ENCODE measurements around the gene TFF3. TPM values are rescaled to one million over a fixed set of nuclear protein-coding genes. Genes with fewer than 3 reads are reported as not detected.

Gene TFF3
- polyA plus RNA-seq, 1 donor from 2014 or later: not detected

- H3K4me2 ChIP-seq (ENCODE audit: low read length): no peak overlapping the region
- no peak overlapping the region for H3K9ac ChIP-seq (ENCODE audit: low read length)
- H3K27me3 ChIP-seq (ENCODE audit: insufficient read depth, low read depth, low read length): no peaks in the 10 kb centered on the region
- H3F3A ChIP-seq (ENCODE audit: insufficient read depth, low read length, poor library complexity, severe bottlenecking): no peaks in the 10 kb centered on the region
- no peak overlapping the region for H2AFZ ChIP-seq (ENCODE audit: low read depth, low read length)
- no peak overlapping the region for H3K27ac ChIP-seq (ENCODE audit: low read length)
- no peaks in the 10 kb centered on the region for H3K79me2 ChIP-seq (replicated peaks; ENCODE audit: insufficient read depth, low read length)
- H3K4me3 ChIP-seq (ENCODE audit: low read length): no peak overlapping the region
- H3K9me2 ChIP-seq (ENCODE audit: insufficient read depth, low read length): no peaks in the 10 kb centered on the region
- H3K36me3 ChIP-seq (ENCODE audit: insufficient read depth, low read length): no peaks in the 10 kb centered on the region
- no peaks in the 10 kb centered on the region for H4K20me1 ChIP-seq (ENCODE audit: insufficient read depth)
- no peaks in the 10 kb centered on the region for H3K9me3 ChIP-seq (ENCODE audit: low read length)
- TF ChIP-seq SMC3 (conservative IDR thresholded peaks at IDR 0.05; ENCODE audit: poor library complexity): no peak
- TF ChIP-seq POLR2AphosphoS5 (IDR thresholded peaks at IDR 0.05): no peak
- TF ChIP-seq RAD21 (conservative IDR thresholded peaks at IDR 0.05): no peak
- TF ChIP-seq MXI1 (conservative IDR thresholded peaks at IDR 0.05; ENCODE audit: poor library complexity, severe bottlenecking): no peak
- TF ChIP-seq CTCF (IDR thresholded peaks at IDR 0.05; ENCODE audit: poor library complexity, severe bottlenecking): no peak
- no peak for TF ChIP-seq REST (IDR thresholded peaks at IDR 0.05; ENCODE audit: borderline replicate concordance)
- no peak for TF ChIP-seq EZH2 (IDR thresholded peaks at IDR 0.05; ENCODE audit: borderline replicate concordance, insufficient read depth, low read length, poor library complexity, severe bottlenecking)
- no peak for TF ChIP-seq TAF1 (IDR thresholded peaks at IDR 0.05; ENCODE audit: low read depth)
- no peak for TF ChIP-seq EP300 (conservative IDR thresholded peaks at IDR 0.05; ENCODE audit: poor library complexity, severe bottlenecking)
Measured at GRCh38 chr21:42291751-42292562, 23.3 kb downstream of the TFF3 start.

- Histone ChIP-seq H3K9me3 (ENCODE audit: low read length) (no peaks in the 10 kb centered on the region), H2AFZ (ENCODE audit: low read depth, low read length) (no peak overlapping the region), H3K79me2 (replicated peaks; ENCODE audit: insufficient read depth, low read length) (no peaks in the 10 kb centered on the region), H3K9ac (ENCODE audit: low read length) (no peak overlapping the region), H3K27me3 (ENCODE audit: insufficient read depth, low read depth, low read length) (no peaks in the 10 kb centered on the region), H3K27ac (ENCODE audit: low read length) (no peak overlapping the region), H4K20me1 (ENCODE audit: insufficient read depth) (no peaks in the 10 kb centered on the region), H3K4me3 (ENCODE audit: low read length) (no peak overlapping the region), H3K36me3 (ENCODE audit: insufficient read depth, low read length) (no peaks in the 10 kb centered on the region), H3K9me2 (ENCODE audit: insufficient read depth, low read length) (no peaks in the 10 kb centered on the region), H3F3A (ENCODE audit: insufficient read depth, low read length, poor library complexity, severe bottlenecking) (no peaks in the 10 kb centered on the region), H3K4me2 (ENCODE audit: low read length) (no peak overlapping the region)
- no peak for TF ChIP-seq POLR2AphosphoS5 (IDR thresholded peaks at IDR 0.05)
- no peak for TF ChIP-seq CTCF (IDR thresholded peaks at IDR 0.05; ENCODE audit: poor library complexity, severe bottlenecking)
- no peak for TF ChIP-seq MXI1 (conservative IDR thresholded peaks at IDR 0.05; ENCODE audit: poor library complexity, severe bottlenecking)
- TF ChIP-seq RAD21 (conservative IDR thresholded peaks at IDR 0.05): no peak
- TF ChIP-seq EZH2 (IDR thresholded peaks at IDR 0.05; ENCODE audit: borderline replicate concordance, insufficient read depth, low read length, poor library complexity, severe bottlenecking): no peak
- no peak for TF ChIP-seq TAF1 (IDR thresholded peaks at IDR 0.05; ENCODE audit: low read depth)
- TF ChIP-seq REST (IDR thresholded peaks at IDR 0.05; ENCODE audit: borderline replicate concordance): no peak
- TF ChIP-seq EP300 (conservative IDR thresholded peaks at IDR 0.05; ENCODE audit: poor library complexity, severe bottlenecking): no peak
Measured at GRCh38 chr21:42291003-42291750, 24.0 kb downstream of the TFF3 start.

All from neural cell (in vitro differentiated cells).